Measurements from ENCODE around the gene SLC14A1. TPM values are rescaled to one million over a fixed set of nuclear protein-coding genes. Genes with fewer than 3 reads are reported as not detected.

SLC14A1 gene
- total RNA-seq, 1 donor from 2014 or later = 11.9 TPM

Small RNAs within 50 kb of the gene (small RNA-seq; reads per million reads assigned to genes)
- not detected for gene AC087685.1 (ENCODE audit: low replicate concordance)

Other genes starting within 250 kb of the SLC14A1 start
- 0.10 TPM for gene SLC14A2, start 108.7 kb upstream of the SLC14A1 start, total RNA-seq
- not detected for gene SIGLEC15, start 101.5 kb downstream of the SLC14A1 start, total RNA-seq
- 34.0 TPM for gene EPG5, start 243.1 kb downstream of the SLC14A1 start, total RNA-seq

Measured in skin of body (tissue), 2 donors.